ENCODE results near the gene ZCCHC24.
A peak's percentile ranks its signal among the peaks of the same experiment; 100 is the strongest.

Gene ZCCHC24

DNA sequence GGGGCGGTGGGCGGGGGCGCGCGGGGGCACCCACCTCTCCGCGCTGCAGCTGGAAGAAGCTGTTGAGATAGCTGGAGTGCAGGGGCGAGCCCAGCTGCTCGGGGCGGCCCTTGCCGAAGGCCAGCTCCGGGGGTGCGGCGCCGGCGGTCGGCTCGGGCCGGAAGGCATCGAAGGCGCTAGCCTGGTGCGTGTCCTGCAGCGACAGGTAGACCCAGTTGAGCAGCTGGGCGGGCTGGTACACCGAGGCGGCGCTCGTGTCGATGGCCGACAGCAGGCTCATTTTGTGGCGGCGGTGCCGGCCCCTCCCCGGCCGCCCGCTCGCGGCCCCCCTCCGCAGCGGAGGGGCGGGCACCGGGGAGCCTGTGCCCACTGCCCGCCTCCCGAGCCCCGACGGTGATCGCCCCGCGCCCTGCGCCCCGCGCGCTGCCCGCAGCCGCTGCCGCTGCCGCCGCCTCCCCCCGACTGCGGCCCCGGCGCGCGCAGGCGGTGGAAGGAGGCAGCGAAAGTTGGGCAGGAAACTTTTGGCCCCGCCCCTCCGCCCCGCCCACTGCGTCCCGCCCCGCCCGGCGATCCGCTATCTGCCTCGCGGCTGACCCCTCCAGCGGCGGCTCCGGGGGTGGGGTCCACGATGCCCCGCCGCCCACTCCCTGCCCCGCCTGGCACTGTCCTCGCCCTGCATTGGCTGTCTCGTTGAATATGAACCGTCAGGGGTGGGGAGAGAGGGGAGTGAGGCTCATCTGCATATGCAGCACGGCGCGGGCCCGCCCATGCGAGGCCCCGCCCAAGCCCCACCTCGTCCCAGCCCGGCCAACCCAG is at the start of gene ZCCHC24:
Gene ZCCHC24, minus strand, starts transcription at position 464 of the 816 bp plus-strand sequence. Its CDS starts 184 bp downstream, at position 280.
- DNase-seq = peak; percentile 99

DNA sequence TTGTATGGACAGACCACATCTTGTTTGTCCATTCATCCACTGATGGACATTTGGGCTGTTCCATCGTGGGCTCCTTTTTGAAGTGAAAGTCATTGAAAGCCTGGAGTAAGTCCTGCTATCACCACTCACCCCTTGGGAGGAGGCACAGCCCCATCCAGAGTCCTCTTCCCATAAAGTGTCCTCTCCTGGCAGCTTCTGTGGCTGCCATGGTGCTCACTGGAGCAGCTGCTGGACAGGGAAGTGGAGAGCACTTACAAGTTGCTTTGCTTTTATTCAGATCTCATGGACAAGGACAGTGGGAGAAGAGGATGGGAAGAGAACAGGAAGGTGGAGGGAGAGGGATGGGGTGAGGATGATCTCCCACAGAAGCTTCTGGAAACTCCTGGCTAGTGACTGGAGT is 48.4 kb upstream of the ZCCHC24 start:
- DNase-seq = no peak

DNA sequence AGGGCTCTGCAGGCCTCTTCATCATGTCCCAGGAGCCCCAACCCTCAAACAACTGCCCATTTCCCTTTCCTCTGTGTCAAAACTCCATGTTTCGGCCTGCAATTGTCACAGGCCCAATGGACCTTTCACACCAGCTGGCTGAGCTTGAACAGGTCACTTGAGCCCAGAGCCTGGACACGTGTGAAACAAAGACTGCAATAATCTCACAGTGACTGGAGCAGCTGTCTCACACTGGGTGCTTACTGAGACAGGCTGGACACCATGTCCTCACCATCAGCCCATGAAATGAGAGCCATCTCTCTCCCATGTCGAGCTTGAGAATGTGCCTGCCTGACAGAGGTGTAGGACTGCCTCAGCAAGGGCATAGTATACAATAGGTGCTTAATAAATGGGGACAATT is 47.4 kb upstream of the ZCCHC24 start:
- DNase-seq = no peak

GRCh38 chr10:79492256-79492655 is 46.8 kb upstream of the ZCCHC24 start:
- DNase-seq = no peak

- DNase-seq = no peak
Measured at GRCh38 chr10:79491143-79491835, 45.9 kb upstream of the ZCCHC24 start.

GRCh38 chr10:79490400-79491142 is 45.1 kb upstream of the ZCCHC24 start:
- DNase-seq = peak; percentile 87

- no peak for DNase-seq
Measured at GRCh38 chr10:79488870-79489269, 43.4 kb upstream of the ZCCHC24 start.

DNA sequence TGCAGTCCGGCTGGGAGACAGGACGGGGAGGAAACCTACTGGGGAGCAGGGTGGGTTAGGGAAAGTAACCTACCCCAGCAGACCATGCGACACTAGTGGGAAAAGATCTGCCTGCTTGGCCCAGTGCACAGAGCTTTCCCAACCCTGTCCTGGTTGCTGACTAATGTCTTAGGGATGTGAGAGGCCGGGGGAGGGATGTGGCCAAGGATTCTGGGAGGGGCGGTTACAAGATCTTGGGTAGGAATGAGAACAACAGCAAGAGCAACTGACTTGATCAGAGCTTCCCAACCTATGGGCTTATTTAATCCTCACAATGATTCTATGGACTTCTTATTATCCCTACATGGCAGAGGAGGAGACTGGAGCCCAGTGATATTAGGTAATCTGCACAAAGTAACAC is 42.9 kb upstream of the ZCCHC24 start:
- DNase-seq = peak; percentile 57

- DNase-seq = peak; percentile 57
Measured at GRCh38 chr10:79487296-79488194, 42.1 kb upstream of the ZCCHC24 start.

- no peak for DNase-seq
Measured at GRCh38 chr10:79484476-79484875, 39.1 kb upstream of the ZCCHC24 start.

DNA sequence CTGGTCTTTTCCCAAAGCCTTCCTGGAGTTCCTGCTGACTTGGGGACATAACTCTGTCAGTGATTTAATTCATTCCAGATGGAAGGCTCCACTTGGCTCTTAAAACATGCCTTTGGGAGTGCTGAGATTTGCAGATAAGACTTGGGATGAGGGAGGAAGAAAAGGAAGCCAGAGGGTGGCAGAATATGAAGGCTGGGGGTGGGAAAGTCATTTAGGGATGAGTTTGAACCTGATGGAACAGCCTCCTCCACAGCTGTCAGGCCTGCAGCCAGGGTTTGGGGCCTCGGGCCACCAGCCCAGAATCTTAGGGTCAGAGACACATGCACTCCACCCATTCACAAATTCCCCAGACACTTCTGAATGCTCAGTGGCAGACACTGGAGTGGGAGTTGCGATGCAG is 38.5 kb upstream of the ZCCHC24 start:
- DNase-seq = peak; percentile 68

- no peak for DNase-seq
Measured at GRCh38 chr10:79483299-79483698, 37.9 kb upstream of the ZCCHC24 start.

- DNase-seq = no peak
Measured at GRCh38 chr10:79482741-79483140, 37.3 kb upstream of the ZCCHC24 start.

DNA sequence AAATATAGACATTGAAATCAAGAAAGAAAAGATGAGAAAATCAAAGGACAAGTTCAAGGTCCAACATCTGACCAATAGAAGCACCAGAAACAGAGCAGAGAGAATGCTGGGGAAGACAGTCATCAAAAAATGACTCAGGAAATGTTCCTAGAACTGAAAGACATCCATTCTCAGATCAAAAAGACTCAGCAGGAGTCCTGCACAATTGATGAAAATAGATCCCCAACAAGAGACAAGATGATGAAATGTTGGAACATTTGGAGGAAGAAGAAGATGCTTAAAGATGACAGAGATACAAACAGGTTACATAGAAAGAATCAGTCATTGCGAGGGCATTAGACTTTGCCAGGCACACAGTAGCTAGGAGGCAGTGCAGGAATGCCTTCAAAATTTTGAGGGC is 36.9 kb upstream of the ZCCHC24 start:
- DNase-seq = no peak

GRCh38 chr10:79479283-79479909 is 34.0 kb upstream of the ZCCHC24 start:
- no peak for DNase-seq

- no peak for DNase-seq
Measured at GRCh38 chr10:79477456-79477855, 32.0 kb upstream of the ZCCHC24 start.

DNA sequence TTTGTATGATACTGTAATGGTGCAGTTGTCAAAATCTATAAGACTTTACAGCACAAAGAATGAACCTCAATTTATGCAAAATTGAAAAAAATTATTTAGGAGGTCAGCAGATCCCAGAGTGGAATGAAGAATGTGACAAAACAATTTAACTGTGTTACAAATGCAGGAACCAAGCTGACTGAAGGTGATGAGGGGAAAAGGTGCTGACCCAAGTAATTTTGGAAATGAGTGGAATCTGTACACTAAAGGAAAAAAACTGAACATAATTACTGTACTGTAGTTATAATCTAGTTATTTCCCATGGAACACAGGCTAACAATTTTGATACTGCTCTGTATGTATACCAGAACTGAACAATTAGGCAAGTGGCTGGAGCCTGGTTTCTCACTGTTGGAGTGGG is 31.2 kb upstream of the ZCCHC24 start:
- no peak for DNase-seq

- no peak for DNase-seq
Measured at GRCh38 chr10:79475877-79476276, 30.5 kb upstream of the ZCCHC24 start.

DNA sequence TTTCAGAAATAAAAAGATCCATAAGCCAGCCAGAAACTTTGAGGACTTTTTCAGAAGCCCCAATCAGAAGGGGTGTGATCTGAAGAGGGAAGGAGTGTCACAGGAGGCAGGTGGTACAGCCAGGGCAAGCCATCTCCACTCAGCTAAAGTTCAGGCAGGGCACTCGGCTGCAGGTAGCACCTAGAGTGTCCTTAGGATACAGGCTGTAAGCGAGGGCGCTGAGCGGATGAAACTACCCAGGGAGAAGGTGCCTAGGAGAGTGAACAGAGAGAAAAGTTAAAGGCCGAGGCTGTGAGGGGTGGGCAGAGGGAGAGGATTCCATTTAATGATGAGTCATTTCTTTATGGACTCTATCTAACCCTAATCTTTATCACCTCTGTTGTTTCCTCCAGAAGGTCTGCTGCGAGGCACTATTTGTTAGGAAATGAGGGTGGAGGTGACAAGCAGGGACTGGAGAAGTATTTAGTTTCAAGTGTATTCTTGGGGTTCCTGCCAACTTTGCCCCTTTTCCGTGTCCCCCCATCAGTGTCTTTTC is 29.8 kb upstream of the ZCCHC24 start:
- DNase-seq = no peak

- no peak for DNase-seq
Measured at GRCh38 chr10:79473496-79474095, 28.2 kb upstream of the ZCCHC24 start.

- no peak for DNase-seq
Measured at GRCh38 chr10:79472951-79473350, 27.5 kb upstream of the ZCCHC24 start.
